ENCODE measurements around the gene NLRC5. TPM values are rescaled to one million over a fixed set of nuclear protein-coding genes. Genes with fewer than 3 reads are reported as not detected.

NLRC5 gene
- total RNA-seq, 2 experiments from 2014 or later, result 259 to 263 TPM

- POLR2A ChIA-PET, result no interaction called here
- no peak for DNase-seq
- H3K4me3 Mint-ChIP-seq, result no peak overlapping the region
- peaks cover 40% of the 10 kb centered on the region for H3K4me1 Mint-ChIP-seq
- CTCF ChIA-PET, result no interaction called here
- H3K9me3 Mint-ChIP-seq, result no peaks in the 10 kb centered on the region
- no peak overlapping the region for H3K27ac Mint-ChIP-seq
- H3K36me3 Mint-ChIP-seq (ENCODE audit: low read depth), result no peaks in the 10 kb centered on the region
- no peaks in the 10 kb centered on the region for H3K27me3 Mint-ChIP-seq
Observed at GRCh38 chr16:57123216-57123973, 134.0 kb downstream of the NLRC5 start.

GRCh38 chr16:57123974-57124674 is 134.8 kb downstream of the NLRC5 start:
- no peaks in the 10 kb centered on the region for H3K27me3 Mint-ChIP-seq
- ChIA-PET POLR2A (no interaction called here), CTCF (no interaction called here)
- no peak overlapping the region for H3K4me3 Mint-ChIP-seq
- no peaks in the 10 kb centered on the region for H3K36me3 Mint-ChIP-seq (ENCODE audit: low read depth)
- peaks cover 47% of the 10 kb centered on the region for H3K4me1 Mint-ChIP-seq
- no peaks in the 10 kb centered on the region for H3K9me3 Mint-ChIP-seq
- DNase-seq, result no peak
- H3K27ac Mint-ChIP-seq, result no peak overlapping the region

- Mint-ChIP-seq H3K36me3 (ENCODE audit: low read depth) (no peaks in the 10 kb centered on the region), H3K27me3 (no peaks in the 10 kb centered on the region), H3K27ac (no peak overlapping the region), H3K9me3 (no peaks in the 10 kb centered on the region), H3K4me1 (peaks cover 55% of the 10 kb centered on the region), H3K4me3 (no peak overlapping the region)
- ChIA-PET POLR2A (interaction anchor here (1.3 kb wide), 1 partner anchor 16 kb away, joined by 3 read pairs; no protein-coding TSS in a partner anchor), CTCF (interaction anchor here (4.9 kb wide), 1 partner anchor 32 kb away, joined by 17 read pairs; the partner anchor contains the start of gene CPNE2)
- no peak for DNase-seq
Observed at GRCh38 chr16:57125376-57125775, 136.0 kb downstream of the NLRC5 start.

GRCh38 chr16:57125969-57126368 is 136.6 kb downstream of the NLRC5 start:
- CTCF ChIA-PET, result interaction anchor here (0.5 to 4.9 kb wide), 3 partner anchors 15 to 84 kb away, joined by 3 to 17 read pairs (median 3); partner anchors contain the start of gene CPNE2
- Mint-ChIP-seq H3K9me3 (no peaks in the 10 kb centered on the region), H3K4me1 (peaks cover 61% of the 10 kb centered on the region), H3K27ac (no peak overlapping the region), H3K36me3 (ENCODE audit: low read depth) (no peaks in the 10 kb centered on the region), H3K27me3 (no peaks in the 10 kb centered on the region), H3K4me3 (no peak overlapping the region)
- POLR2A ChIA-PET, result interaction anchor here (0.7 to 1.5 kb wide), 6 partner anchors 9 to 120 kb away, joined by 3 to 10 read pairs (median 4); partner anchors contain the start of genes PSME3IP1 and RSPRY1
- DNase-seq, result no peak

- ChIA-PET CTCF (interaction anchor here (0.5 to 4.9 kb wide), 3 partner anchors 15 to 85 kb away, joined by 3 to 17 read pairs (median 3); partner anchors contain the start of gene CPNE2), POLR2A (interaction anchor here (0.7 to 1.5 kb wide), 7 partner anchors 9 to 119 kb away, joined by 3 to 10 read pairs (median 3); partner anchors contain the start of genes PSME3IP1 and RSPRY1)
- Mint-ChIP-seq H3K27ac (peak overlapping the region; percentile 24), H3K4me3 (no peak overlapping the region), H3K27me3 (no peaks in the 10 kb centered on the region), H3K36me3 (ENCODE audit: low read depth) (no peaks in the 10 kb centered on the region), H3K4me1 (peaks cover 65% of the 10 kb centered on the region), H3K9me3 (no peaks in the 10 kb centered on the region)
- DNase-seq, result no peak
Observed at GRCh38 chr16:57126411-57126810, 137.1 kb downstream of the NLRC5 start.

- CTCF ChIA-PET, result interaction anchor here (4.9 kb wide), 1 partner anchor 34 kb away, joined by 17 read pairs; the partner anchor contains the start of gene CPNE2
- POLR2A ChIA-PET, result interaction anchor here (0.7 to 1.5 kb wide), 7 partner anchors 8 to 119 kb away, joined by 3 to 10 read pairs (median 3); partner anchors contain the start of genes PSME3IP1 and RSPRY1
- no peak overlapping the region for H3K4me3 Mint-ChIP-seq
Observed at GRCh38 chr16:57127037-57127763, 137.8 kb downstream of the NLRC5 start.

GRCh38 chr16:57127836-57128235 is 138.5 kb downstream of the NLRC5 start:
- DNase-seq, result no peak
- peak overlapping the region; percentile 53 for H3K27ac Mint-ChIP-seq
- H3K4me3 Mint-ChIP-seq, result no peak overlapping the region
- CTCF ChIA-PET, result interaction anchor here (1.4 to 4.9 kb wide), 2 partner anchors 35 to 86 kb away, joined by 3 to 17 read pairs; partner anchors contain the start of gene CPNE2
- H3K27me3 Mint-ChIP-seq, result no peaks in the 10 kb centered on the region
- POLR2A ChIA-PET, result interaction anchor here (0.7 to 1.5 kb wide), 3 partner anchors 9 to 42 kb away, joined by 3 read pairs; no protein-coding TSS in a partner anchor
- peaks cover 76% of the 10 kb centered on the region for H3K4me1 Mint-ChIP-seq
- no peaks in the 10 kb centered on the region for H3K9me3 Mint-ChIP-seq
- H3K36me3 Mint-ChIP-seq (ENCODE audit: low read depth), result no peaks in the 10 kb centered on the region

More at GRCh38 chr16:57127037-57127763, 137.8 kb downstream of the NLRC5 start:
- H3K4me1 Mint-ChIP-seq, result peaks cover 71% of the 10 kb centered on the region
- H3K27me3 Mint-ChIP-seq, result no peaks in the 10 kb centered on the region
- no peaks in the 10 kb centered on the region for H3K9me3 Mint-ChIP-seq
- DNase-seq, result no peak
- H3K27ac Mint-ChIP-seq, result peak overlapping the region; percentile 53
- H3K36me3 Mint-ChIP-seq (ENCODE audit: low read depth), result no peaks in the 10 kb centered on the region

- Mint-ChIP-seq H3K27me3 (no peaks in the 10 kb centered on the region), H3K27ac (peak overlapping the region; percentile 80), H3K4me3 (peak overlapping the region; percentile 53), H3K9me3 (no peaks in the 10 kb centered on the region), H3K36me3 (ENCODE audit: low read depth) (no peaks in the 10 kb centered on the region), H3K4me1 (peaks cover 78% of the 10 kb centered on the region)
- ChIA-PET POLR2A (interaction anchor here (0.8 to 1.3 kb wide), 5 partner anchors 12 to 78 kb away, joined by 3 to 4 read pairs (median 3); partner anchors contain the start of genes PSME3IP1 and RSPRY1), CTCF (interaction anchor here (1.1 to 4.9 kb wide), 4 partner anchors 12 to 87 kb away, joined by 3 to 17 read pairs (median 3); partner anchors contain the start of gene CPNE2)
- DNase-seq, result peak; percentile 66
Observed at GRCh38 chr16:57128771-57129389, 139.5 kb downstream of the NLRC5 start.

- H3K4me3 Mint-ChIP-seq, result no peak overlapping the region
- H3K9me3 Mint-ChIP-seq, result no peaks in the 10 kb centered on the region
- no peaks in the 10 kb centered on the region for H3K27me3 Mint-ChIP-seq
- no peak for DNase-seq
- ChIA-PET CTCF (no interaction called here), POLR2A (no interaction called here)
- H3K4me1 Mint-ChIP-seq, result peaks cover 85% of the 10 kb centered on the region
- H3K27ac Mint-ChIP-seq, result peak overlapping the region; percentile 53
- no peaks in the 10 kb centered on the region for H3K36me3 Mint-ChIP-seq (ENCODE audit: low read depth)
Observed at GRCh38 chr16:57130950-57131321, 141.6 kb downstream of the NLRC5 start.

GRCh38 chr16:57131351-57131970 is 142.1 kb downstream of the NLRC5 start:
- Mint-ChIP-seq H3K4me3 (no peak overlapping the region), H3K27me3 (no peaks in the 10 kb centered on the region), H3K27ac (peak overlapping the region; percentile 35), H3K9me3 (no peaks in the 10 kb centered on the region), H3K36me3 (ENCODE audit: low read depth) (no peaks in the 10 kb centered on the region), H3K4me1 (peaks cover 85% of the 10 kb centered on the region)
- ChIA-PET POLR2A (no interaction called here), CTCF (no interaction called here)
- DNase-seq, result no peak

- H3K27ac Mint-ChIP-seq, result peak overlapping the region; percentile 49
- peaks cover 75% of the 10 kb centered on the region for H3K4me1 Mint-ChIP-seq
- CTCF ChIA-PET, result no interaction called here
- H3K36me3 Mint-ChIP-seq (ENCODE audit: low read depth), result no peaks in the 10 kb centered on the region
- H3K4me3 Mint-ChIP-seq, result no peak overlapping the region
- no peaks in the 10 kb centered on the region for H3K9me3 Mint-ChIP-seq
- no peak for DNase-seq
- no peaks in the 10 kb centered on the region for H3K27me3 Mint-ChIP-seq
- POLR2A ChIA-PET, result interaction anchor here (0.5 kb wide), 1 partner anchor 28 kb away, joined by 3 read pairs; no protein-coding TSS in a partner anchor
Observed at GRCh38 chr16:57132470-57132869, 143.1 kb downstream of the NLRC5 start.

- no peak for DNase-seq
- no peak overlapping the region for H3K4me3 Mint-ChIP-seq
- H3K27me3 Mint-ChIP-seq, result no peaks in the 10 kb centered on the region
- CTCF ChIA-PET, result no interaction called here
- no peaks in the 10 kb centered on the region for H3K36me3 Mint-ChIP-seq (ENCODE audit: low read depth)
- POLR2A ChIA-PET, result interaction anchor here (0.6 kb wide), 1 partner anchor 53 kb away, joined by 3 read pairs; the partner anchor contains the start of gene PSME3IP1
- peaks cover 70% of the 10 kb centered on the region for H3K4me1 Mint-ChIP-seq
- no peaks in the 10 kb centered on the region for H3K9me3 Mint-ChIP-seq
- H3K27ac Mint-ChIP-seq, result peak overlapping the region; percentile 49
Observed at GRCh38 chr16:57133031-57133430, 143.7 kb downstream of the NLRC5 start.

Data from activated CD4-positive, alpha-beta memory T cell treated with anti-CD3 and anti-CD28 coated beads, Interleukin-2, amount 10 ng/mL, durations not matched to agents 7 days and 5 days (primary cell).